CD4-positive, alpha-beta T cell (primary cell): ENCODE measurements around the gene SLF2. TPM values are rescaled to one million over a fixed set of nuclear protein-coding genes. Genes with fewer than 3 reads are reported as not detected.

Experiments
- ATAC-seq: fragments of 200-7000 bp; cut with Tn5 transposase; one replicate; pipeline ENCODE4 v1.10.0; 2022; ENCODE audit warnings: mild to moderate bottlenecking; ENCODE audit not compliant: poor library complexity
- CTCF ChIA-PET: fragments of 350-600 bp; sonication (Branson Sonifier 250); formaldehyde crosslinking; loops from one replicate; lab custom pipeline; 2021; ENCODE audit warnings: antibody characterized with exemption, inconsistent platforms; lab: Charles Lee
- POLR2A ChIA-PET: fragments of 350-600 bp; sonication (Branson Sonifier 250); formaldehyde crosslinking; loops from one replicate; lab custom pipeline; 2021; ENCODE audit warnings: antibody characterized with exemption, inconsistent platforms; lab: Charles Lee
- DNase-seq, 14 experiments: peaks; one replicate each; pipeline ENCODE4 v3.0.0-alpha.2; 2013 to 2020; ENCODE audit warnings: mixed read lengths in 2 of 14
- H3K27ac ChIP-seq, 2 donors: one replicate each; pipeline versions ENCODE4 v1.5.1 to v1.7.0; 2013; ENCODE audit warnings: low read length in 2 of 2, low read depth in 1 of 2, mild to moderate bottlenecking in 1 of 2
- H3K27me3 ChIP-seq, 2 experiments: 1 replicate in 1 of 2; 2 replicates in 1 of 2; pipeline versions ENCODE4 v1.6.1 to v1.7.0; 2013; ENCODE audit warnings: low read length in 2 of 2, control low read depth in 1 of 2, mild to moderate bottlenecking in 1 of 2, moderate library complexity in 1 of 2; ENCODE audit not compliant: insufficient read depth in 2 of 2, control insufficient read depth in 1 of 2
- H3K36me3 ChIP-seq: one replicate; pipeline ENCODE4 v1.6.1; 2013; ENCODE audit warnings: low read length, control low read depth; ENCODE audit not compliant: insufficient read depth
- H3K4me1 ChIP-seq: one replicate; pipeline ENCODE4 v1.6.1; 2013; ENCODE audit warnings: low read length, control low read depth; ENCODE audit not compliant: insufficient read depth
- H3K4me3 ChIP-seq: one replicate; pipeline ENCODE4 v1.5.1; 2013; ENCODE audit warnings: mild to moderate bottlenecking, low read length, moderate library complexity
- H3K9me3 ChIP-seq, 2 experiments: 1 replicate in 1 of 2; 2 replicates in 1 of 2; pipeline versions ENCODE4 v1.6.1 to v1.7.0; 2013; ENCODE audit warnings: low read length in 2 of 2, mild to moderate bottlenecking in 2 of 2, control low read depth in 1 of 2, moderate library complexity in 1 of 2; ENCODE audit not compliant: control insufficient read depth in 1 of 2, insufficient read depth in 1 of 2
- H3K27ac Mint-ChIP-seq: one replicate; pipeline ENCODE4 v1.8.0; 2020; ENCODE audit warnings: mixed read lengths
- H3K27me3 Mint-ChIP-seq: one replicate; pipeline ENCODE4 v1.8.0; 2021; ENCODE audit warnings: mixed read lengths
- H3K36me3 Mint-ChIP-seq: one replicate; pipeline ENCODE4 v1.8.0; 2021; ENCODE audit warnings: low read depth, mixed read lengths
- H3K4me1 Mint-ChIP-seq: one replicate; pipeline ENCODE4 v1.8.0; 2021; ENCODE audit warnings: low read depth, mixed read lengths
- H3K4me3 Mint-ChIP-seq: one replicate; pipeline ENCODE4 v1.8.0; 2020; ENCODE audit warnings: mild to moderate bottlenecking, mixed read lengths
- H3K9me3 Mint-ChIP-seq: one replicate; pipeline ENCODE4 v1.8.0; 2020; ENCODE audit warnings: mixed read lengths
- CTCF ChIP-seq: fragments of 200-600 bp; IDR thresholded peaks from one replicate; pipeline ENCODE4 v1.8.0; 2022; ENCODE audit warnings: antibody characterized with exemption, mild to moderate bottlenecking
- intact Hi-C, 2 experiments: fragments of 100-400 bp; cut with DNase I in 1 of 2; cut with micrococcal nuclease in 1 of 2; formaldehyde crosslinking; loops; one replicate each; pipeline versions ENCODE4 v1.15.1 to v1.9.0; 2023 to 2025; cut with DNase I, micrococcal nuclease
- total RNA-seq, 174 experiments: library from RNA in 2 of 174; stranded (reverse) in 2 of 174; gene quantifications; one replicate each; pipeline ENCODE4 v1.2.3 and lab custom pipeline; 2021 to 2026

Gene SLF2
- total RNA-seq, 2 experiments from 2014 or later = 11.1 TPM

DNA sequence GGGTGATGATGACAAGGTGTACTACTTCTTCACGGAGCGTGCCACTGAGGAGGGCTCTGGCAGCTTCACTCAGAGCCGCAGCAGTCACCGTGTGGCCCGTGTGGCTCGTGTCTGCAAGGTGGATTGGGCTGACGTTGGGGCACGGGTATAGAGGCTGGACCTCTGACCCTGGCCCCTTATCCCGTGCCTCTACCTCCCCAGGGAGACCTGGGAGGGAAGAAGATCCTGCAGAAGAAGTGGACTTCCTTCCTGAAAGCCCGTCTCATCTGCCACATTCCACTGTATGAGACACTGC lies 66.1 kb downstream of the SLF2 start:
- CTCF ChIA-PET = no interaction called here
- Mint-ChIP-seq H3K9me3 (no peaks in the 10 kb centered on the region), H3K4me1 (no peaks in the 10 kb centered on the region), H3K4me3 (no peak overlapping the region), H3K36me3 (peaks cover 48% of the 10 kb centered on the region), H3K27me3 (no peaks in the 10 kb centered on the region), H3K27ac (no peak overlapping the region)
- TF ChIP-seq CTCF = no peak
- H3K4me1 ChIP-seq = no peaks in the 10 kb centered on the region
- intact Hi-C loops = no loop called here
- no peak overlapping the region for H3K27ac ChIP-seq
- no peaks in the 10 kb centered on the region for H3K9me3 ChIP-seq
- DNase-seq (no peak), ATAC-seq (no peak)
- H3K27me3 ChIP-seq = no peaks in the 10 kb centered on the region
- H3K36me3 ChIP-seq = peaks cover 28% of the 10 kb centered on the region
- H3K4me3 ChIP-seq = no peak overlapping the region
- POLR2A ChIA-PET = no interaction called here

DNA sequence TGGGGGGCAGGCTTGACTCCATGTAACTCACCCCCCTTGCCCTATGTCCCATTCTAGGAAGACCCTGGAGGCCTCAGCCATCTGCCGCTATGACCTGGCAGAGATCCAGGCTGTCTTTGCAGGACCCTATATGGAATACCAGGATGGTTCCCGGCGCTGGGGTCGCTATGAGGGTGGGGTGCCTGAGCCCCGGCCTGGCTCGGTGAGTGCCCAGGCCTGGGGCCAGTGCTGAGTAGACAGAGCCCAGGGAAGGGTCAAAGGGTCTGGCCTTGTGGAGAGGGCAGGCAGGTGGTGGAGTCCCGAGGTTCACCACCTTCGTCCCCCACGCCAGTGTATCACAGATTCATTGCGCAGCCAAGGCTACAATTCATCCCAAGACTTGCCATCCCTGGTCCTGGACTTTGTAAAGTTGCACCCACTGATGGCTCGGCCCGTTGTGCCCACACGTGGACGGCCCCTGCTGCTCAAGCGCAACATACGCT lies 67.1 kb downstream of the SLF2 start:
- Mint-ChIP-seq H3K36me3 (peaks cover 57% of the 10 kb centered on the region), H3K9me3 (no peaks in the 10 kb centered on the region), H3K4me3 (no peak overlapping the region), H3K27me3 (no peaks in the 10 kb centered on the region), H3K27ac (no peak overlapping the region), H3K4me1 (no peaks in the 10 kb centered on the region)
- H3K36me3 ChIP-seq = peaks cover 34% of the 10 kb centered on the region
- H3K27ac ChIP-seq = no peak overlapping the region
- H3K27me3 ChIP-seq = no peaks in the 10 kb centered on the region
- TF ChIP-seq CTCF = no peak
- no peak for ATAC-seq
- no peak overlapping the region for H3K4me3 ChIP-seq
- intact Hi-C loops = no loop called here
- no peak for DNase-seq
- H3K9me3 ChIP-seq = no peaks in the 10 kb centered on the region
- POLR2A ChIA-PET = no interaction called here
- H3K4me1 ChIP-seq = no peaks in the 10 kb centered on the region
- CTCF ChIA-PET = no interaction called here

DNA sequence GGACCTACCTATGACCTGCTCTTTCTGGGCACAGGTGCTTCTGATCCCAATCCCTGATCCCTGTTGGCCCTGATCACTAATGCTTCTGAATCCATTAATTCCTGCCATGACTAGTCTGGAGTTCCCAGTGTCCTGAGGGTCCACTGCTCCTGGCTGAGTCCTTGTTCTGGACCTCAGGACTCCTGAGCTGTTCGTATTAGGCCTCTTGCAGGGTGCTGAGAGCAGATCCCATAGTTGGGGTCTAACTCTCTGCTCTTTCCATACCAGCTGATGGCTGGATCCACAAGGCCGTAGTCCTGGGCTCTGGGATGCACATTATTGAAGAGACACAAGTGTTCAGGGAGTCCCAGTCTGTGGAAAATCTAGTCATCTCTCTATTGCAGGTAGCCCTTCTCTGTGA lies 67.5 kb downstream of the SLF2 start:
- CTCF ChIA-PET = no interaction called here
- Histone ChIP-seq H3K9me3 (no peaks in the 10 kb centered on the region), H3K27me3 (no peaks in the 10 kb centered on the region), H3K4me1 (no peaks in the 10 kb centered on the region), H3K27ac (no peak overlapping the region), H3K36me3 (peaks cover 34% of the 10 kb centered on the region), H3K4me3 (no peak overlapping the region)
- peaks cover 60% of the 10 kb centered on the region for H3K36me3 Mint-ChIP-seq
- no peaks in the 10 kb centered on the region for H3K27me3 Mint-ChIP-seq
- H3K9me3 Mint-ChIP-seq = no peaks in the 10 kb centered on the region
- H3K27ac Mint-ChIP-seq = no peak overlapping the region
- H3K4me3 Mint-ChIP-seq = no peak overlapping the region
- DNase-seq (no peak), ATAC-seq (no peak)
- no peaks in the 10 kb centered on the region for H3K4me1 Mint-ChIP-seq
- TF ChIP-seq CTCF = no peak
- POLR2A ChIA-PET = no interaction called here
- intact Hi-C loops = no loop called here
